RPMI8226 (cell line): ENCODE data around the gene RALGPS1.
A peak's percentile ranks its signal among the peaks of the same experiment; 100 is the strongest.

Experiments
- DNase-seq: peaks from one replicate; pipeline ENCODE4 v3.0.0-alpha.2; 2015

The RALGPS1 gene

GRCh38 chr9:126914458-126915280 is at the start of gene RALGPS1:
TSS of gene RALGPS1 (plus strand) at chr9:126914782. CDS start at chr9:126962290, 47,508 bp downstream.
- DNase-seq, result peak; percentile 99

GRCh38 chr9:126869368-126869767 is 45.2 kb upstream of the RALGPS1 start:
- DNase-seq, result no peak

- no peak for DNase-seq
Observed at GRCh38 chr9:126872516-126872915, 42.1 kb upstream of the RALGPS1 start.

- no peak for DNase-seq
Observed at GRCh38 chr9:126874546-126875314, 39.9 kb upstream of the RALGPS1 start.

GRCh38 chr9:126875756-126876510 is 38.6 kb upstream of the RALGPS1 start:
- DNase-seq, result no peak

- no peak for DNase-seq
Observed at GRCh38 chr9:126876531-126876930, 38.1 kb upstream of the RALGPS1 start.

GRCh38 chr9:126877418-126877817 is 37.2 kb upstream of the RALGPS1 start:
- DNase-seq, result no peak

- DNase-seq, result no peak
Observed at GRCh38 chr9:126879288-126879687, 35.3 kb upstream of the RALGPS1 start.

GRCh38 chr9:126880226-126880946 is 34.2 kb upstream of the RALGPS1 start:
- no peak for DNase-seq

- no peak for DNase-seq
Observed at GRCh38 chr9:126880947-126881332, 33.6 kb upstream of the RALGPS1 start.

GRCh38 chr9:126882746-126883145 is 31.8 kb upstream of the RALGPS1 start:
- no peak for DNase-seq

GRCh38 chr9:126883636-126884035 is 30.9 kb upstream of the RALGPS1 start:
- no peak for DNase-seq

- DNase-seq, result no peak
Observed at GRCh38 chr9:126885131-126885641, 29.4 kb upstream of the RALGPS1 start.

GRCh38 chr9:126886034-126886822 is 28.4 kb upstream of the RALGPS1 start:
- DNase-seq, result no peak

GRCh38 chr9:126886897-126887296 is 27.7 kb upstream of the RALGPS1 start:
- DNase-seq, result no peak

GRCh38 chr9:126891676-126892075 is 22.9 kb upstream of the RALGPS1 start:
- no peak for DNase-seq

- DNase-seq, result no peak
Observed at GRCh38 chr9:126893079-126893478, 21.5 kb upstream of the RALGPS1 start.

- no peak for DNase-seq
Observed at GRCh38 chr9:126894052-126894603, 20.5 kb upstream of the RALGPS1 start.

- no peak for DNase-seq
Observed at GRCh38 chr9:126902210-126902609, 12.4 kb upstream of the RALGPS1 start.

- DNase-seq, result no peak
Observed at GRCh38 chr9:126904586-126904985, 10.0 kb upstream of the RALGPS1 start.

GRCh38 chr9:126906091-126906490 is 8.5 kb upstream of the RALGPS1 start:
- DNase-seq, result no peak
